HuH-7.5 (cell line): ENCODE results near the gene PTPRD.

ENCODE experiments used
- DNase-seq: peaks from one replicate; pipeline ENCODE4 v3.0.0; 2011; ENCODE audit warnings: low spot score

Gene PTPRD

GRCh38 chr9:8899511-8899910 is 1713.3 kb downstream of the PTPRD start:
- DNase-seq: no peak

- DNase-seq: no peak
Observed at GRCh38 chr9:8895861-8896224, 1717.0 kb downstream of the PTPRD start.

GRCh38 chr9:8895106-8895860 is 1717.5 kb downstream of the PTPRD start:
- DNase-seq: no peak

- no peak for DNase-seq
Observed at GRCh38 chr9:8890695-8891094, 1722.1 kb downstream of the PTPRD start.

- no peak for DNase-seq
Observed at GRCh38 chr9:8889100-8889499, 1723.7 kb downstream of the PTPRD start.

GRCh38 chr9:8888591-8888990 is 1724.2 kb downstream of the PTPRD start:
- DNase-seq: no peak

- no peak for DNase-seq
Observed at GRCh38 chr9:8887369-8887768, 1725.4 kb downstream of the PTPRD start.

- no peak for DNase-seq
Observed at GRCh38 chr9:8883321-8883720, 1729.5 kb downstream of the PTPRD start.

GRCh38 chr9:8880060-8880459 is 1732.7 kb downstream of the PTPRD start:
- DNase-seq: no peak

GRCh38 chr9:8879284-8879683 is 1733.5 kb downstream of the PTPRD start:
- DNase-seq: no peak

- DNase-seq: no peak
Observed at GRCh38 chr9:8877753-8878494, 1734.9 kb downstream of the PTPRD start.

- DNase-seq: no peak
Observed at GRCh38 chr9:8876303-8876702, 1736.5 kb downstream of the PTPRD start.

GRCh38 chr9:8874482-8874881 is 1738.3 kb downstream of the PTPRD start:
- DNase-seq: no peak

- no peak for DNase-seq
Observed at GRCh38 chr9:8872802-8873201, 1740.0 kb downstream of the PTPRD start.

- no peak for DNase-seq
Observed at GRCh38 chr9:8871796-8872445, 1740.9 kb downstream of the PTPRD start.

GRCh38 chr9:8871396-8871795 is 1741.4 kb downstream of the PTPRD start:
- no peak for DNase-seq

- no peak for DNase-seq
Observed at GRCh38 chr9:8869812-8870211, 1743.0 kb downstream of the PTPRD start.

- DNase-seq: no peak
Observed at GRCh38 chr9:8868632-8869031, 1744.2 kb downstream of the PTPRD start.

- no peak for DNase-seq
Observed at GRCh38 chr9:8867148-8867547, 1745.7 kb downstream of the PTPRD start.

- no peak for DNase-seq
Observed at GRCh38 chr9:8864545-8864896, 1748.3 kb downstream of the PTPRD start.

GRCh38 chr9:8863886-8864544 is 1748.8 kb downstream of the PTPRD start:
- DNase-seq: no peak

- DNase-seq: no peak
Observed at GRCh38 chr9:8863069-8863468, 1749.7 kb downstream of the PTPRD start.

- DNase-seq: no peak
Observed at GRCh38 chr9:8860925-8861324, 1751.9 kb downstream of the PTPRD start.
